Stimulated activated CD8-positive, alpha-beta memory T cell treated with anti-CD3 and anti-CD28 coated beads, Interleukin-15, amount 100 ng/mL, for 24 hours (primary cell): Measurements from ENCODE around the gene RETN.
A peak's percentile ranks its signal among the peaks of the same experiment; 100 is the strongest.
"Not testable (repeated sequence)": the region's sequence is repeated elsewhere in the genome, so short reads cannot be mapped to it uniquely, and the experiment has no call there.

ENCODE experiments used
- DNase-seq: peaks from one replicate; pipeline ENCODE4 v3.0.0-alpha.2; 2020; ENCODE audit warnings: low read depth

RETN gene

GRCh38 chr19:7637374-7638256, 31.2 kb upstream of the RETN start:
- DNase-seq, result no peak

- DNase-seq, result no peak
These were observed 29.9 kb upstream of the RETN start for GRCh38 chr19:7638802-7639465.

DNA sequence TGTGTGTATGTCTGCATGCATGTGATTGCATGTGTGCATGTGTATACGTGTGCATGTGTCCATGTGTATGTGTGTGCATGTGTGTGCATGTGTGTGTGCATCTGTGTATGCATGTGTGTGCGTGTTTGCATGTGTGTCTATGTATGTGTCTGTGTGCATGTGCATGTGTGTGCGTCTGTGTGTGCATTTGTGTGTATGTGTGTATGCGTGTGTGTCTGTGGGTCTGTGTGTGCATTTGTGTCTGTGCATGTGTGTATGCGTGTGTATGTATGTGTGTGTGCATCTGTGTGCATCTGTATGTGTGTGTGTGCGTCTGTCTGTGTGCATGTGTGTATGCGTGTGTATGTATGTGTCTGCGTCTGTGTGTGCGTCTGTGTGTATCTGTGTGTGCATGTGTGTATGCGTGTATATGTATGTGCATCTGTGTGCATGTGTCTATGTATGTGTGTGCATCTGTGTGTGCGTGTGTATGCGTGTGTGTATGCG, 28.9 kb upstream of the RETN start:
- DNase-seq, result no peak

DNA sequence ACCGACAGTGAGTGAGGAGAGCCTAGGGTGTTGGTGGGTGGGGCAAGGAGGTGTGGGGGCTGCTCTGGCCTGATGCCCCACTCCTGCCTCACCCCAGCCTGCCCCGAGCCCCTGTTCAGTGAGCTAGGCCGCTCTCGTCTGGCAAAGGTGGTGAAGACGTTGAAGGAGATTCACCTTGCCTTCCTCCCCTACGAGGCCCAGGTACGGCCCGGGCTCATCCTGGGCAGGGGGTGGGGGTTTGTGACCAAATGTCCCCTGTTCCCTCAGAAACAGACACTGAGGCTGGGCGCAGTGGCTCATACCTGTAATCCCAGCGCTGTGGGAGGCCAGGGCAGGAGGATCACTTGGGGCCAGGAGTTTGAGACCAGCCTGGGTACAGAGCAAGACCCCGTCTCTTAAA, 28.0 kb upstream of the RETN start:
- DNase-seq, result no peak

- no peak for DNase-seq
These were observed 27.3 kb upstream of the RETN start for GRCh38 chr19:7641290-7642276.

GRCh38 chr19:7642295-7643030, 26.4 kb upstream of the RETN start:
- DNase-seq, result no peak

- DNase-seq, result no peak
These were observed 25.8 kb upstream of the RETN start for GRCh38 chr19:7643031-7643415.

DNA sequence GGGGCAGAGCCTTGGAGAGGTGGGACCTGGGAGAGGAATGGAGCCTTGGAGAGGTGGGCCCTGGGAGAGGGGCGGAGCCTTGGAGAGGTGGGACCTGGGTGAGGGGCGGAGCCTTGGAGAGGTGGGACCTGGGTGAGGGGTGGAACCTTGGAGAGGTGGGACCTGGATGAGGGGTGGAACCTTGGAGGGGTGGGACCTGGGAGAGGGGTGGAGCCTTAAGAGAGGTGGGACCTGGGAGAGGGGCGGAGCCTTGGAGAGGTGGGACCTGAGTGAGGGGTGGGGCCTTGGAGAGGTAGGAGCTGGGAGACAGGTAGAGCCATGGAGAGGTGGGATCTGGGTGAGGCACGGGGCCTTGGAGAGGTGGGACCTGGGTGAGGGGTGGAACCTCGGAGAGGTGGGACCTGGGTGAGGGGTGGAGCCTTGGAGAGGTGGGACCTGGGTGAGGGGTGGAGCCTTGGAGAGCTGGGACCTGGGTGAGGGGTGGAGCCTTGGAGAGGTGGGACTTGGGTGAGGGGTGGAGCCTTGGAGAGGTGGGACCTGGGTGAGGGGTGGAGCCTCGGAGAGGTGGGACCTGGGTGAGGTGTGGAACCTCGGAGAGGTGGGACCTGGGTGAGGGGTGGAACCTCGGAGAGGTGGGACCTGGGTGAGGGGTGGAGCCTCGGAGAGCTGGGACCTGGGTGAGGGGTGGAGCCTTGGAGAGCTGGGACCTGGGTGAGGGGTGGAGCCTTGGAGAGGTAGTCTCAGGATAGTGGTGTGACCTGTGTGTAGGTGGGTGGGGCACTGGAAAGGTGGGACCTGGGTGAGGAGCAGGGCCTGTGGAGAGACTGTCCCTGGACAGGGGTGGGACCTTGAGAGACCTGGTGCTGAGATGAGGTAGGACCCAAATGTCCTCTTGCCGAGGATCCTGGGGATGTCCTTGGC, 25.0 kb upstream of the RETN start:
- DNase-seq, result not testable (repeated sequence)

- no peak for DNase-seq
These were observed 24.3 kb upstream of the RETN start for GRCh38 chr19:7644550-7644877.

- no peak for DNase-seq
These were observed 23.7 kb upstream of the RETN start for GRCh38 chr19:7645163-7645562.

GRCh38 chr19:7645656-7646425, 23.0 kb upstream of the RETN start:
- no peak for DNase-seq

DNA sequence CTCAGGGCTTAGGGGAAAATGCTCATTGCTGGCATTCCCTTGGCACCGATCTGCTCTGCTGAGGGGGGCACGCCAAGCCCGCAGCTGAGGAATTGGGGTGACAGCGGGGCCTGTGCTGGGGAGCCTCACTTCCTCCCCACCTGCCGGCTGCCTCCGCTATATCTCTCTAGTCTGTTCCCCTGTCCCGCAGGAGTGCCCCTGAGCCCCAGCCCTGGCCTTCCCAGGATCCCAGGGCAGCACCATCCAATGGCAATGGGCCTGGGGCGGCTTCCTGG, 22.5 kb upstream of the RETN start:
- DNase-seq, result no peak

DNA sequence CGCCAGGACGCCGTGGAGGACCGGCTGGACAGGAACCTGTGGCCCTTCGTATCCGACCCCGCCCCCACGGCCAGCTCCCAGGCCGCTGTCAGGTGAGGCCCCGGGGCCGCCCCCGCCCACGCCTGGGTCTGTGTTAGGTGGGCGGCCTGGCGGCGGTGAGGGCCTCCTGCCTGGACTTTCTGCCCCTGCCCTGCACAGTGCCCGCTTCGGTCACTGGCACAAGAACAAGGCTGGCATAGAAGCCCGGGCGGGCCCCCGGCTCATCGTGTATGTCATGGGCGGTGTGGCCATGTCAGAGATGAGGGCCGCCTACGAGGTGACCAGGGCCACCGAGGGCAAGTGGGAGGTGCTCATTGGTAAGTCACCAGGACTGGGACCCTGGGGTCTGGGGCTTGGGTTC, 21.7 kb upstream of the RETN start:
- no peak for DNase-seq

DNA sequence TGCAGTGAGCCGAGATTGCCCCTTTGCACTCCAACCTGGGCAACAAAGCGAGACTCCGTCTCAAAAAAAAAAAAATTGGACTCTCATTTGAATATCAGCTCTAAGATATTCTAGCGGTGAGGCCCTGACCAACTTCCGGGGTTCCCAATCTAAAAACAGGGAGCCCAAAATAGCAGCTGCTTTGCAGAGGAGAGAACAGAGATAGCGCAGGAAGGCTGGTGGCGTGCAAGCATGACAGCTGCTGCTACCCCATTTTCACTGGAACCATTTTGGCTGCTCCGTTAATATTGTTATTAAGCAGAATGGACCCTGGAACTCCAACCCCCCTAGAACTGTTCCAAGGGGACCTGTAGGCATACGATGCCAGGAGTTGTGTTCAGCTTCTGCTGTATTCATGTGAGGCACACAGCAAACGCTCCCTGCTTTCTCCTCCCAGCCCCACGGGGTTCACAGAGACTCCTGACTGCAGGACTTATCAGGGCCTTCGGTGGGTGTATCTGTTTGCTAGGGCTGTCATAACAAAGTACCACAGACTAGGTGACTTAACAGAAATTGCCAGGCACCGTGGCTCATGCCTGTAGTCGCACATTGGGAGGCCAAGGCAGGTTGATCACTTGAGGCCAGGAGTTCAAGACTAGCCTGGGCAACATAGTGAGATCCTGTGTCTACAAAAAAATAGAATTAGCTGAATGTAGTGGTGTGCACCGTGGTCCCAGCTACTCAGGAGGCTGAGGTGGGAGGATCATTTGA, 20.4 kb upstream of the RETN start:
- DNase-seq, result no peak

GRCh38 chr19:7650148-7650547, 18.7 kb upstream of the RETN start:
- DNase-seq, result no peak

DNA sequence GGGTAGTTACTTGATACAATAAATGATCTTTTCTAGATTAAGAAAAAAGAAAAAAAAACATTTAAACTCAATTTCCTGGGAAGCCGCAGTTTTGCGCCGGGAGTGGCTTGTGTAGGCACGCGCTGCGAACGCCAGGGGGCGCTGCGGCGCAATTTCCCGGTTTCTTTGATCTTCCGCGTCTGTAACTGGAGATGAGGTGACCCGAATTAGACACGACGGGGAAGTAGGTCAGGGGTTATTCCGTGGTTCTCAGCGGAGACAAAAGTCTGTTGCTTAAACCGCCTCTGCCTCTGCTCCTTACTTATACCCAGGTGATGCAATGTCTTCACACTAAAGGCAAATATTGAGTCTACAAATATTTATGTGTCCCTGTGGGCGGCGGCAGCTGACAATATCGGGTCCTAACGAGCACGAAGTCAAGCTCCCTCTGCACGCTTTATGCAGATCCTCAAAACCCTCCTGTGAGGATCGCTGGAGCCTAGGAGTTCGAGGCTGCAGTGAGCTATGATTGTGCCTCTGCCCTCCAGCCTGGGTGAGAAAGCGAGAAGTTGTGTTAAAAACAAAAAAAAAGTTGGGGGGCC, 16.7 kb upstream of the RETN start:
- DNase-seq, result peak; percentile 88

- no peak for DNase-seq
These were observed 14.4 kb upstream of the RETN start for GRCh38 chr19:7654401-7654800.

- DNase-seq, result no peak
These were observed 13.3 kb upstream of the RETN start for GRCh38 chr19:7655581-7655980.
